H1 (cell line): ENCODE measurements around the gene RNF225. TPM values are rescaled to one million over a fixed set of nuclear protein-coding genes. Genes with fewer than 3 reads are reported as not detected.

Source experiments
- CBX5 ChIP-seq: fragments of 300-800, 300-1000 bp; sonication (generic); IDR thresholded peaks from 2 replicates; pipeline ENCODE4 v1.7.1; 2016; ENCODE audit warnings: antibody characterized with exemption, low read length, low read depth
- CHD1 ChIP-seq: IDR thresholded peaks from 2 replicates; pipeline ENCODE4 v1.6.1; 2012; ENCODE audit warnings: low read depth, low read length, improper control_type of control experiment
- CHD2 ChIP-seq: IDR thresholded peaks from 2 replicates; pipeline ENCODE4 v1.6.1; 2012; ENCODE audit warnings: low read length, improper control_type of control experiment
- POU5F1 ChIP-seq: IDR thresholded peaks from 2 replicates; pipeline ENCODE4 v1.6.1; 2011; ENCODE audit warnings: low read depth, mild to moderate bottlenecking, low read length, moderate library complexity
- RXRA ChIP-seq: IDR thresholded peaks from 2 replicates; pipeline ENCODE4 v1.6.1; 2011; ENCODE audit warnings: low read depth, mild to moderate bottlenecking, low read length, moderate library complexity; ENCODE audit not compliant: insufficient read depth
- SP2 ChIP-seq: IDR thresholded peaks from 2 replicates; pipeline ENCODE4 v1.6.1; 2012; ENCODE audit warnings: mild to moderate bottlenecking, low read length, inconsistent platforms
- TAF1 ChIP-seq: IDR thresholded peaks from 2 replicates; pipeline ENCODE4 v1.6.1; 2011; ENCODE audit warnings: mild to moderate bottlenecking, low read depth, low read length
- TEAD4 ChIP-seq: IDR thresholded peaks from 2 replicates; pipeline ENCODE4 v1.6.1; 2012; ENCODE audit warnings: low read depth, low read length, inconsistent platforms, mixed read lengths
- YY1 ChIP-seq: IDR thresholded peaks from 2 replicates; pipeline ENCODE4 v1.6.1; 2011; ENCODE audit warnings: low read depth, mild to moderate bottlenecking, low read length
- ZNF274 ChIP-seq: IDR thresholded peaks from 2 replicates; pipeline ENCODE4 v1.7.0; 2012; ENCODE audit warnings: low read length, borderline replicate concordance; ENCODE audit errors: extremely low read depth
- polyA plus RNA-seq, 7 experiments: library from polyadenylated mRNA; depleted of rRNA in 3 of 7; stranded (reverse) in 5 of 7; unstranded in 2 of 7; fragments of >200 nt in 5 of 7; fragments of 200-250 nt in 2 of 7; gene quantifications; 1 replicate in 5 of 7; 2 replicates in 1 of 7; 4 replicates in 1 of 7; pipeline versions ENCODE4 v1.2.1 to v1.2.3, GENCODE V29; 2011 to 2013; ENCODE audit warnings: missing spikeins in 2 of 7, mixed read lengths in 2 of 7
- total RNA-seq: library from RNA; stranded (reverse); fragmentation: NEBNext Ultra II Directional; extraction: Animal tissue kit (Norgen Biotek cat#: 25700); gene quantifications from 2 replicates; pipeline ENCODE4 v1.2.1, GENCODE V29; 2021

Gene RNF225
- total and polyA plus RNA-seq, 2 of the 8 experiments (the other 6 are each of a cell fraction or from before 2014, with no cell fraction given): 0.17 to 1.0 TPM

DNA sequence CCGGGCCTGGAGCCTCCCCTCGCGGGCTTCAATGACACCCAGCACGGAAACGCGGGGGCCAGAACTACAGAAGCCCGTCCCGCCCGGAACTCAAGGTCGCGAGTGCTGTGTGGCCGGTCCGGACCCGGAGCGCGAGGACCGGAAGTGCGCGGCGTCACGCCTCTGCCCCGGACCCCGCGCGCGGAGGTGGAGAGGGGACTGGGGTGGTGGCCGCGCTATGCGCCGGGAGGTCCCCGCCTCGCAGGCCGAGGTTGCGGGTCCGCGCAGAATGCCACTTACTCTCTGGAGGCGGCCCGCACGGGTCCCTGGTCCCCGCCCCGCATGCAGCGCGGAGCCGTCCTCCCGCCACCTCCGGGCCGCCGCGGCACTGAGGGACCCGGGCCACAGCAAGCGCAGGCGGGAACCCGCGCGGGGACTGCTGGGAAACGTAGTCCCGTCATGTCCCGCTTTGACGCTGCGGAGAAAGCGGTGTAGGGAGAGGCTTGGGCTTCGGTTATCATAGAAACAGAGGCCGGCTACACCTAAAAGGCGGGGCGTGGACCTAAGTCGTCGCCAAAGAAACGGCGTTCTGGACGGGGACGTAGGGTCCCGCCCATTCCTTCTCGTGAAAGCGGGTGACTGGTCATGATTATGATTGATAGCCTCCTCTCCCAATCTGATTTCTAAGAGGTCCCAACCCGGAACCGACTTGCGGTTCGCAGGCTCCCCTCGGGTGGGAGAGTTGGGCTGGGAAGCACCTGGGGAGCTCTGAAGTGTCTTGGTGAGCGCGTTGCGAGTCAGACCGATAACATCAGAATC, 14.6 kb upstream of the RNF225 start, which contains the start of gene ZNF837 (continued):
- TF ChIP-seq RXRA (no peak), CBX5 (no peak), YY1 (no peak; the same call in 1 of the 2 replicates), TAF1 (peak; percentile 90), TEAD4 (no peak), SP2 (peak; percentile 81), ZNF274 (no peak), POU5F1 (no peak), CHD2 (peak; percentile 85), CHD1 (no peak)
- TF ChIP-seq, all 59 proteins: peak for 25
